Measurements from ENCODE around the gene STK38.

GRCh38 chr6:36510365-36510764 is 36.9 kb downstream of the STK38 start:
- no peak for TF ChIP-seq CTCF (IDR thresholded peaks at IDR 0.05; ENCODE audit: borderline replicate concordance, extremely low read depth, low read length, poor library complexity, severe bottlenecking)
- TF ChIP-seq EZH2 (IDR thresholded peaks at IDR 0.05; ENCODE audit: borderline replicate concordance, low read depth, low read length, severe bottlenecking), result no peak
